GM10266 (cell line): ENCODE measurements around the gene DYNC1I2.

Source experiments
- DNase-seq: peaks from one replicate; pipeline ENCODE4 v3.0.0; 2012; ENCODE audit errors: extremely low spot score
- TF ChIP-seq, protein P1 (sequence below): IDR thresholded peaks from 2 replicates; pipeline ENCODE4 v1.5.1; 2012; ENCODE audit warnings: mild to moderate bottlenecking, low read depth; ENCODE audit not compliant: control insufficient read depth, insufficient read depth; ENCODE audit errors: missing control alignments

Gene DYNC1I2

DNA sequence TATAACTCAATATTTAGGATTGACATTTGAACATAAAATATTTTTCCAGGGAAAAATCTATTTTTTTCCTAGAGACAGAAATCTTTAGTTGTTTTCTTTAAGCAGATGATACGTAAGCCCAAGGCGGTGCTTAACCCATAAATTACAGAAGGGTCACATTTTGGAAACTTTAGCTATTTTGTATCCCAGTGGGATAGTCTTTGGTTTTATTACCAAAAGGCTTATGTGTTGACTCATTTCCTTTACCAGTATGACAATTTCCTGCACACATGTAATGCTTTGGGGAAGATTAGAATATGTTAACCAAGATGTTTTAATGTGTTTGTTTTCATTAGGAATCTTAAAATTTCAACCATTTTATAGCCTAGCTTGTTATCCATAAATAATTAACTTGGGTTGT lies 24.8 kb downstream of the DYNC1I2 start:
- no peak for DNase-seq
- TF ChIP-seq, protein P1, sequence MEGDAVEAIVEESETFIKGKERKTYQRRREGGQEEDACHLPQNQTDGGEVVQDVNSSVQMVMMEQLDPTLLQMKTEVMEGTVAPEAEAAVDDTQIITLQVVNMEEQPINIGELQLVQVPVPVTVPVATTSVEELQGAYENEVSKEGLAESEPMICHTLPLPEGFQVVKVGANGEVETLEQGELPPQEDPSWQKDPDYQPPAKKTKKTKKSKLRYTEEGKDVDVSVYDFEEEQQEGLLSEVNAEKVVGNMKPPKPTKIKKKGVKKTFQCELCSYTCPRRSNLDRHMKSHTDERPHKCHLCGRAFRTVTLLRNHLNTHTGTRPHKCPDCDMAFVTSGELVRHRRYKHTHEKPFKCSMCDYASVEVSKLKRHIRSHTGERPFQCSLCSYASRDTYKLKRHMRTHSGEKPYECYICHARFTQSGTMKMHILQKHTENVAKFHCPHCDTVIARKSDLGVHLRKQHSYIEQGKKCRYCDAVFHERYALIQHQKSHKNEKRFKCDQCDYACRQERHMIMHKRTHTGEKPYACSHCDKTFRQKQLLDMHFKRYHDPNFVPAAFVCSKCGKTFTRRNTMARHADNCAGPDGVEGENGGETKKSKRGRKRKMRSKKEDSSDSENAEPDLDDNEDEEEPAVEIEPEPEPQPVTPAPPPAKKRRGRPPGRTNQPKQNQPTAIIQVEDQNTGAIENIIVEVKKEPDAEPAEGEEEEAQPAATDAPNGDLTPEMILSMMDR, result no peak

DNA sequence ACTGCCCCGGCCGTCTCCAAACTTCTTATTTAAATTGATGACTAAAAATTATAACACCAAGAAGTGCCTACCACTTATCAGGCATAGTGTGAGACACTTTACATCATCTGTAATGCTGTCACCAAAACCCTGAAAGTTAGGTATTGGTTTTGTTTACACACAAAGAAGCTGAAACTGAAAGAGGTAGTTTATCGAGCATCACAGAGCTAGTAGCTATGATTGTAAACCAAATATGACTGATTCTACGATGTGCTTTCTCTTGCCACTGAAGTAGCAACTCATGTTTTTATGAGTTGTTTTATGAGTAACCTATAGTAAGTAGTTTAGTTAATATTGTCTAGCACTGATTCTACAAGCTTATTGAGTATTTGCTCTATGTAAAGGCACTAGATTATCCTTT lies 31.5 kb downstream of the DYNC1I2 start:
- TF ChIP-seq, protein P1, result no peak
- peak; percentile 27 for DNase-seq

DNA sequence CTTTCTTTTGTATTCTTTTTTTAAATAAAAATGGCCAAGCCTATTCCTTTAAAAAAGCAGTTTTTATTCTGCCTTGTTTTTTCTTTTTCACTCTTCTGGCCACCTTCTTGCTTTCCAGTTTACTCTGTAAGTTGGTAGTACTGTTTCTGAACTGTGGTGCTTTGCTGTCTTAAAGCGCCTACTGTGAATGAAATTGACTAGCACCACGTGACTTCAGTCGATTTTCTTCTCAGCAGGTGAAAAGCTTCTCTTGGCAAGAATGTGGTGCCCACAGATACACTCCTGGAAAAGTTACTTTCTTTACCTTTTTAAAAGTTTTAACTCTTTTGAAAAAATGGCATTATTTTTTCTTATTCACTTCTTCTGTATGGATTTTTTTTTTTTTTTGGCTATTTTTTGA lies 32.4 kb downstream of the DYNC1I2 start:
- TF ChIP-seq, protein P1, result no peak

DNA sequence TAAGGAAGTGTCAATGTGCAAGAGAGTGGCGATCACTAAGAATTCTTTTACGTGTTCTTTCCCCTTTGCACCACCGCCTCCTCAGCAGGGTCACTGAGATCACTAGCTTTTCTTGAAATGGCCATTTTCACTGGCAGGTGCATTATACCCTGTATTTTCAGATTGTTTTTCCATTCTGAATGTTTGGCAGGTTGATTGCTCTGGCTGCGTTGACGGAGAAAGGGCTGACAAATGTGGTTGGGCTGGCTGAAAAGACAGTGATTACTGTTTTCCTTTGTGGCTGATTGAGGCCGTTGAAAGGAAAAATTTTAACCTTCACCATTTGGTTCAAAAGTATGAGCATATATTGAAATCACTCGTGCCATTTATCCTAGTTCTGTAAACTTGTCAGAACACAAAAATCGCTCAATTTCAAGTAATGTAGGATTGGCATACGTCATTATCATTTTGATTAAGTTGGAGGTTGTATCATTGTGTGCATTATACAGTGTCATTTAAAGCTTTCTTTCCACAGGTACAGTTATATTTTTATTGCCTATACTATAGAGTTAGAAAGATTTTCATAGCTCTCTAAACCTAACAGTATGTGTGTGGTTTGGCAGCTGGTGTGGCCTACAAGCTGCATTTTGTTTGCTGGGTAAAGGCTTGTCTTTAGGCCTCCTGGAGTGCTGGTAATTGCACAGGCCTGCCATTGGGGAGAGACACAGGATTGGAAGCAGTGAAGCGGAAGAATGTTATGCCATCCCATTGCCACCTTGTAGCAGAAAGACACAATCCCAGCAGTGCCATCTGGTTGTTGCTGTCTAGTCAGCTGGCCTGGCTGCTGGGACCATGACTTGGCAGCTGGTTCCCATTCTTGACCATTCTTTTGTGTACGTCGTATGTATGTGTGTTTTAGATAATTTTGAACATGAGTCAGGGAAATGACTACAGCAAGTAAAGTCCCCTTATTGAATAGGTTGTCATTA lies 36.7 kb downstream of the DYNC1I2 start:
- DNase-seq, result no peak

More for the DNA sequence above, 32.4 kb downstream of the DYNC1I2 start:
- DNase-seq, result no peak

DNA sequence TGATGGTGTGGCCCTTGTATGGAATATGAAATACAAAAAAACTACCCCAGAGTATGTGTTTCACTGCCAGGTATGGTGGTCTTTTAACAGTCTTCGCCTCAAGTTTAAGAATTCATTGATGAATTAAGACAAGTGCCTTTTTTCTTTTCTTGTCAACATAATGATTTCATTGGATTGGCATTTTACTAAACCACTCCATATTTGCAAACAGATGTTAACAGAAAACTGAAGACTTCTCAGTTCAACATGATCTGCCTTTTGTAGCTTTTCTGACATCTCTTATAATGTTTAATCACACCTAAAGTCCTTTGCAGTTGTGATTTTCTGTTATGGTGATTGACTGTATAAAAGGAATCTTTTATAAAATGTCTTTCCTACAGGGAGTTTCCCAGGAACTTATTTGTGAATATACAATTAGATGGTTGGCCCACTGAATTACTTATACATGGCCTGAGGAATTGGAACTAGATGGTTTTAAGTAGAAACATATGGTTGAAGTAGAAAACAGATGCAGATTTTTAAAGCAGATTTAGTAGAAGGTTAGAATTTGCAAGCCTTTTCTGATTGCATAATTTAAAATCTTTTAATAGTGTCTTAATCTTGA lies 39.7 kb downstream of the DYNC1I2 start:
- DNase-seq, result no peak
- TF ChIP-seq, protein P1, result no peak

More for the DNA sequence above, 36.7 kb downstream of the DYNC1I2 start:
- TF ChIP-seq, protein P1, result no peak

DNA sequence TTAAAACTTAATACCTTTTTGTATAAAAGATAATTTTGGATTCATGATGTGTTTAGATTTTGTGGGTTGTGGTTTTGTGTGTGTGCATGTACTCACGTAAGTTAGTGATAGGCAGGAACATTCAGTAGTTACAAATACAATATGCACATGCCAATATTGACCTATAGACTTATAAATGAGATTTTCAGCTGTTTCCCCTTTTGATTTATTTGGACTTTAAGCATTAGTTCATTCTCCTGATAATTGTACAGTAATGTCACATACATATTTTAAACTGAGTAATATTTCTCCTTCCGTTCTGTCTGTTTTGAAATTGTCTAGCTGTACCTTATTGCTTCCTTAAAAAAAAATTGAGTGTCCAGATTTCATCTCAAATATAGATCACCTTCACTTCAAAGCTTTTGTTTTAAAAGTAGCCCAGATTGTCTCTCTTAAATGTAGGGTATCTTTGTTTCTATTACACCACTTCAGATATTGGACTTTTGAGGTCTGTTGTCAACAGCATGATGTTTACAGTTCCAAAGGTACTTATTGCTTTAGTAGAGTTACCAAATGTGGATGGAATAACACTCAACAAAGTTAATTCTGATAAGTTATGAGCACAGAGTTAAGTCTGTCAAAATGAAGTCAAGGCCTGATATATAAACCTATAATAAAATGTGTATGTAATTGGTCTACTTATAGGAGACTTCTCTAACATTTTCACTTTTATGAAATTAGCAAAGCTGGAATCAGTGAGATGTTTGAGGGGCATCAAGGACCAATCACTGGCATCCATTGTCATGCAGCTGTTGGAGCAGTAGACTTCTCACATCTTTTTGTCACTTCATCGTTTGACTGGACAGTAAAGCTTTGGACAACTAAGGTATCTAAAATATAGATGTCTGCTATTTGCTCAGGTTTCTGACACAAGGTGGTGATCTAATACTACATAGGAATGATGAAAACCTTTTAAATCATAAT lies 42.0 kb downstream of the DYNC1I2 start:
- DNase-seq, result no peak
- TF ChIP-seq, protein P1, result no peak
